CD14-positive monocyte (primary cell): ENCODE measurements around the gene PTPRD. TPM values are rescaled to one million over a fixed set of nuclear protein-coding genes. Genes with fewer than 3 reads are reported as not detected.

Experiments used
- DNase-seq, 3 donors: peaks; one replicate each; pipeline ENCODE4 v3.0.0-alpha.2; 2011 to 2022
- H2AFZ ChIP-seq: 2 replicates; pipeline ENCODE4 v1.6.0; 2012; ENCODE audit warnings: mild to moderate bottlenecking, low read depth, low read length, inconsistent platforms; ENCODE audit not compliant: insufficient read depth, poor library complexity, severe bottlenecking
- H3K27ac ChIP-seq, 2 donors: 1 replicate in 1 of 2; 2 replicates in 1 of 2; pipeline ENCODE4 v1.5.1; 2012 to 2013; ENCODE audit warnings: low read length in 2 of 2, control low read depth in 1 of 2, inconsistent platforms in 1 of 2, low read depth in 1 of 2, mild to moderate bottlenecking in 1 of 2
- H3K27me3 ChIP-seq, 2 donors: one replicate each; pipeline versions ENCODE4 v1.6.0 to v1.6.1; 2011 to 2013; ENCODE audit warnings: low read length in 2 of 2; ENCODE audit not compliant: control insufficient read depth in 2 of 2, insufficient read depth in 2 of 2
- H3K36me3 ChIP-seq, 2 donors: replicated peaks in 1 of 2; 1 replicate in 1 of 2; 2 replicates in 1 of 2; pipeline versions ENCODE4 v1.5.1 to v1.6.1; 2012 to 2013; ENCODE audit warnings: low read length in 2 of 2, control low read depth in 1 of 2, inconsistent platforms in 1 of 2, mild to moderate bottlenecking in 1 of 2; ENCODE audit not compliant: insufficient read depth in 2 of 2, control insufficient read depth in 1 of 2
- H3K4me1 ChIP-seq, 2 donors: 1 replicate in 1 of 2; 2 replicates in 1 of 2; pipeline versions ENCODE4 v1.5.1 to v1.6.1; 2012 to 2013; ENCODE audit warnings: low read length in 2 of 2, control low read depth in 1 of 2, inconsistent platforms in 1 of 2, mild to moderate bottlenecking in 1 of 2, moderate library complexity in 1 of 2; ENCODE audit not compliant: insufficient read depth in 2 of 2, control insufficient read depth in 1 of 2
- H3K4me2 ChIP-seq: replicated peaks from 2 replicates; pipeline ENCODE3; 2012; ENCODE audit warnings: low read length, moderate library complexity, mild to moderate bottlenecking; ENCODE audit not compliant: poor library complexity, severe bottlenecking; ENCODE audit errors: extremely low read depth
- H3K4me3 ChIP-seq, 3 experiments: fragments of 200-600 bp in 1 of 3; sonication (generic) in 1 of 3; replicated peaks in 1 of 3; 1 replicate in 2 of 3; 2 replicates in 1 of 3; pipeline ENCODE4 v1.5.1; 2011 to 2013; ENCODE audit warnings: low read length in 3 of 3, mild to moderate bottlenecking in 3 of 3, control low read depth in 2 of 3, low read depth in 2 of 3, inconsistent platforms in 1 of 3, moderate library complexity in 1 of 3
- H3K79me2 ChIP-seq: 2 replicates; pipeline ENCODE4 v1.6.0; 2012; ENCODE audit warnings: mild to moderate bottlenecking, control low read depth, inconsistent platforms, low read length, moderate library complexity; ENCODE audit not compliant: insufficient read depth
- H3K9ac ChIP-seq: 2 replicates; pipeline ENCODE4 v1.6.0; 2017; ENCODE audit warnings: low read length, mild to moderate bottlenecking; ENCODE audit not compliant: insufficient read depth, poor library complexity, severe bottlenecking
- H3K9me3 ChIP-seq, 2 donors: replicated peaks in 1 of 2; 1 replicate in 1 of 2; 2 replicates in 1 of 2; pipeline versions ENCODE4 v1.5.1 to v1.6.1; 2012 to 2013; ENCODE audit warnings: low read length in 2 of 2, control low read depth in 1 of 2; ENCODE audit not compliant: control insufficient read depth in 1 of 2, insufficient read depth in 1 of 2
- H4K20me1 ChIP-seq: 2 replicates; pipeline ENCODE4 v1.6.0; 2012; ENCODE audit warnings: mild to moderate bottlenecking, low read length, control low read depth, moderate library complexity; ENCODE audit not compliant: insufficient read depth
- H3K27ac Mint-ChIP-seq, 7 donors: one replicate each; pipeline ENCODE4 v1.8.0; 2020; ENCODE audit warnings: mild to moderate bottlenecking in 7 of 7, mixed read lengths in 7 of 7, moderate library complexity in 6 of 7, inconsistent platforms in 2 of 7
- H3K27me3 Mint-ChIP-seq, 3 donors: one replicate each; pipeline ENCODE4 v1.8.0; 2021 to 2022; ENCODE audit warnings: low read depth in 3 of 3, mild to moderate bottlenecking in 3 of 3, mixed read lengths in 3 of 3, moderate library complexity in 3 of 3, inconsistent platforms in 1 of 3
- H3K36me3 Mint-ChIP-seq, 2 donors: one replicate each; pipeline ENCODE4 v1.8.0; 2020; ENCODE audit warnings: mixed read lengths in 2 of 2, inconsistent platforms in 1 of 2, mild to moderate bottlenecking in 1 of 2
- H3K4me1 Mint-ChIP-seq: one replicate; pipeline ENCODE4 v1.8.0; 2020; ENCODE audit warnings: mild to moderate bottlenecking, mixed read lengths
- H3K4me3 Mint-ChIP-seq, 2 donors: one replicate each; pipeline ENCODE4 v1.8.0; 2020; ENCODE audit warnings: mild to moderate bottlenecking in 2 of 2, mixed read lengths in 2 of 2, moderate library complexity in 1 of 2
- H3K9me3 Mint-ChIP-seq, 7 donors: one replicate each; pipeline ENCODE4 v1.8.0; 2020 to 2022; ENCODE audit warnings: mixed read lengths in 7 of 7, mild to moderate bottlenecking in 6 of 7, moderate library complexity in 6 of 7, inconsistent platforms in 2 of 7
- WGBS: methylation state at CpG from one replicate; pipeline ENCODE4 v1.1.5; 2013; ENCODE audit warnings: missing lambda C conversion rate; ENCODE audit not compliant: insufficient coverage; 5-methylcytosine and 5-hydroxymethylcytosine counted together
- intact Hi-C, 2 donors: fragments of 100-400 bp; cut with micrococcal nuclease; formaldehyde crosslinking; loops; one replicate each; pipeline versions ENCODE4 v1.15.0 to v1.15.1; 2023
- polyA plus RNA-seq, 3 donors: library from polyadenylated mRNA; depleted of rRNA in 1 of 3; unstranded in 2 of 3; stranded (reverse) in 1 of 3; fragments of 300-500 nt in 2 of 3; fragments of >200 nt in 1 of 3; fragmentation: Illumina TruSeq in 2 of 3; gene quantifications; 1 replicate in 2 of 3; 2 replicates in 1 of 3; pipeline ENCODE4 v1.2.3, GENCODE V29; 2012 to 2021
- TF ChIP-seq, protein P1 (sequence below): fragments of 200-600 bp; IDR thresholded peaks from one replicate; pipeline ENCODE4 v1.8.0; 2022; ENCODE audit warnings: antibody characterized with exemption, mild to moderate bottlenecking

The PTPRD gene
- polyA plus RNA-seq, 3 donors = not detected

DNA sequence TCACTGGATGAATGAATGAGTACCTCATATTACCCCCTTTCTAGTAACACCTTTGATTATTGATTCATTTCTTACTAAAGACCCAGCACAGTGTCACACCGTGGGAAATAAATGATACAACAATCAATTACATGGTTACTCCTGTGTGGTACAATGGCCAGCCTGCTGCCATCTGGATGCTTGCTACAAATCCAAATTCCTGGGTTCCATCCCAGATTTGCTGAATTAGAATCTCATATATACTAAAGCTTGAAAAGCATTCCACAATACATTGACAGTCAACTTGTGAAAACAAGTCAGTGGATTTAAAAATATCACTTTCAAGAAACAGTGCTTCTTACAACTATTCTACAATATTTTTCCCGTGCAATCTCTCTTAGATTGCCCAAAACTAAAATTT, 989.3 kb downstream of the PTPRD start:
- TF ChIP-seq, protein P1, sequence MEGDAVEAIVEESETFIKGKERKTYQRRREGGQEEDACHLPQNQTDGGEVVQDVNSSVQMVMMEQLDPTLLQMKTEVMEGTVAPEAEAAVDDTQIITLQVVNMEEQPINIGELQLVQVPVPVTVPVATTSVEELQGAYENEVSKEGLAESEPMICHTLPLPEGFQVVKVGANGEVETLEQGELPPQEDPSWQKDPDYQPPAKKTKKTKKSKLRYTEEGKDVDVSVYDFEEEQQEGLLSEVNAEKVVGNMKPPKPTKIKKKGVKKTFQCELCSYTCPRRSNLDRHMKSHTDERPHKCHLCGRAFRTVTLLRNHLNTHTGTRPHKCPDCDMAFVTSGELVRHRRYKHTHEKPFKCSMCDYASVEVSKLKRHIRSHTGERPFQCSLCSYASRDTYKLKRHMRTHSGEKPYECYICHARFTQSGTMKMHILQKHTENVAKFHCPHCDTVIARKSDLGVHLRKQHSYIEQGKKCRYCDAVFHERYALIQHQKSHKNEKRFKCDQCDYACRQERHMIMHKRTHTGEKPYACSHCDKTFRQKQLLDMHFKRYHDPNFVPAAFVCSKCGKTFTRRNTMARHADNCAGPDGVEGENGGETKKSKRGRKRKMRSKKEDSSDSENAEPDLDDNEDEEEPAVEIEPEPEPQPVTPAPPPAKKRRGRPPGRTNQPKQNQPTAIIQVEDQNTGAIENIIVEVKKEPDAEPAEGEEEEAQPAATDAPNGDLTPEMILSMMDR = no peak
- H3K27me3 ChIP-seq = no peaks in the 10 kb centered on the region

DNA sequence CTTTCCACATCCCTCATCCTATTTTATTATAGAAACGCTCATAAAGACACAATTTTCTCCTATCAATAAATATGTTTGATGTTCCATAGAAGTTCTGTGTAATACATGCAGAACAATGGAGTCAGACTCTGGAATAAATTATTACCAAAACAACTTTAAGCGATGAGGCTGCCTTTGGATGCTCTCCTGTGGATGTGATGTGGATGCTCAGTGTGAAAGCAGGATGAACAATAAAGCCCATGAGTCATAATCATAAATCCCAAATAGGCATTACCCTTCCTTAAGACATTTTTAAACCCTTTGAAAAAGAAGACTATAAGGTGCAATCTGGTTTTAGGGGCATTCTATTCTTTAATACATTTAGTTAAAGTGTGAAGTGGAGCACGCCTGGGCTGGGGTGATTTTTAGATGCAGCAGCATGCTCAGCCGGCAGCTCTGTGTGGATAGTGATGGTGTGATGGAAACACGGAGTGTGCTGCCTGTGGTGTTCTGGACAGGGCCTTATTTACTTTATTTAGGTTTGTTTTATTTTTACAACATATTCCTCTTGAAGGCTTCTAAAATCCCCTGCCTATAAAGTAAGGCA, 991.4 kb downstream of the PTPRD start:
- Mint-ChIP-seq H3K4me1 (no peaks in the 10 kb centered on the region), H3K4me3 (no peak overlapping the region), H3K36me3 (no peaks in the 10 kb centered on the region), H3K27ac (no peak overlapping the region), H3K27me3 (peaks cover 0 to 3% (median 0%) of the 10 kb centered on the region in 3 donors), H3K9me3 (peaks cover 0 to 3% (median 2%) of the 10 kb centered on the region in 7 donors)
- Histone ChIP-seq H3K36me3 (no peaks in the 10 kb centered on the region), H2AFZ (no peak overlapping the region), H3K9ac (no peak overlapping the region), H3K27me3 (no peaks in the 10 kb centered on the region), H3K4me1 (no peaks in the 10 kb centered on the region), H3K79me2 (no peaks in the 10 kb centered on the region), H4K20me1 (no peaks in the 10 kb centered on the region), H3K4me3 (no peak overlapping the region), H3K4me2 (no peak overlapping the region), H3K27ac (no peak overlapping the region), H3K9me3 (no peaks in the 10 kb centered on the region)
- no CpG with 5 or more reads among the region's 5 CpGs for WGBS
- no peak for DNase-seq
- TF ChIP-seq, protein P1 = no peak
- intact Hi-C loops = no loop called here

More for the DNA sequence above, 989.3 kb downstream of the PTPRD start:
- Histone ChIP-seq H3K4me3 (no peak overlapping the region), H2AFZ (no peak overlapping the region), H3K4me2 (no peak overlapping the region), H3K36me3 (no peaks in the 10 kb centered on the region), H4K20me1 (no peaks in the 10 kb centered on the region), H3K9me3 (no peaks in the 10 kb centered on the region), H3K4me1 (no peaks in the 10 kb centered on the region), H3K9ac (no peak overlapping the region), H3K27ac (no peak overlapping the region), H3K79me2 (no peaks in the 10 kb centered on the region)
- Mint-ChIP-seq H3K4me3 (no peak overlapping the region), H3K36me3 (no peaks in the 10 kb centered on the region), H3K27me3 (peaks cover 0 to 3% (median 0%) of the 10 kb centered on the region in 3 donors), H3K27ac (no peak overlapping the region), H3K9me3 (peaks cover 0 to 2% (median 0%) of the 10 kb centered on the region in 7 donors), H3K4me1 (no peaks in the 10 kb centered on the region)
- intact Hi-C loops = no loop called here
- DNase-seq = no peak
- WGBS = 80% methylated on average over 1 of the region's 2 CpGs
